MM.1S (cell line): ENCODE data around the gene OR5AK2.

Experiments used
- CTCF ChIP-seq: fragments of 300-600 bp; sonication (generic); IDR thresholded peaks from 2 replicates; pipeline ENCODE4 v1.5.1; 2016; ENCODE audit warnings: antibody characterized with exemption, low read length, mixed read lengths
- EZH2 ChIP-seq: fragments of 300-600 bp; sonication (generic); optimal IDR thresholded peaks from 2 replicates; pipeline ENCODE3; 2017; ENCODE audit warnings: low read depth, mild to moderate bottlenecking, antibody characterized with exemption, low read length, mixed read lengths
- EZH2phosphoT487 ChIP-seq: fragments of 300-600 bp; sonication (generic); IDR thresholded peaks from 2 replicates; pipeline ENCODE4 v1.6.1; 2018; ENCODE audit warnings: antibody characterized with exemption, low read length

DNA sequence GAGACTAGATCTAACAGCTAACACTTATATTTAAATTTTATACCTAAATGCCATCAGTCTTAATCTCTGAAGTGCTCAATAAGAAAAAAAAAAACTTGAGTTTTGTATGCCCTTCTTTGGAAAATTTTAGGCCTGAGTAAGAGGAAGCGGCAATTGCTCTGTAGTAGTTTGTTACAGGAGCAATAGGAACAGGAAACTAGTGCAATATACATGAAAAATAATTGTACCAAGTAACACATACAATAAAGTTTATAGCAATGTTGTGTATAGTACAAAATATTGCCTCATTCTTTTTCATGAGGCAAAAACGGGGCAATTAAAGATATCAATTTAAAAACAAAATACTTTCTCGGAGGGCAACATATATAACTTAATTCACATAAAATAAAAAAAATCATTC, 19.7 kb downstream of the OR5AK2 start:
- TF ChIP-seq CTCF, result no peak
- no peak for TF ChIP-seq EZH2
- no peak for TF ChIP-seq EZH2phosphoT487
